Gastroesophageal sphincter (tissue), 4 donors: ENCODE results near the gene GNGT1. TPM values are rescaled to one million over a fixed set of nuclear protein-coding genes. Genes with fewer than 3 reads are reported as not detected.
A peak's percentile ranks its signal among the peaks of the same experiment; 100 is the strongest.

Experiments
- ATAC-seq: fragments of 150-250 bp; one replicate; pipeline ENCODE4 v1.9.1; 2016; ENCODE audit warnings: mild to moderate bottlenecking, moderate library complexity
- H3K27ac ChIP-seq, 4 donors: fragments of 200-600 bp; sonication (generic) in 3 of 4; 1 replicate in 3 of 4; 2 replicates in 1 of 4; pipeline ENCODE4 v1.5.1; 2016 to 2019
- H3K27me3 ChIP-seq: fragments of 200-600 bp; sonication (generic); one replicate; pipeline ENCODE4 v1.5.1; 2019
- H3K36me3 ChIP-seq, 2 donors: fragments of 200-600 bp; sonication (generic); one replicate each; pipeline ENCODE4 v1.5.1; 2019; ENCODE audit warnings: control low read depth in 1 of 2
- H3K4me1 ChIP-seq, 3 donors: fragments of 200-600 bp; sonication (generic); 1 replicate in 2 of 3; 2 replicates in 1 of 3; pipeline ENCODE4 v1.5.1; 2016 to 2019; ENCODE audit warnings: control low read depth in 2 of 3
- H3K4me3 ChIP-seq, 2 donors: fragments of 200-600 bp; sonication (generic); one replicate each; pipeline ENCODE4 v1.5.1; 2019; ENCODE audit warnings: mild to moderate bottlenecking in 1 of 2, moderate library complexity in 1 of 2
- H3K9me3 ChIP-seq, 3 donors: fragments of 200-600 bp; sonication (generic); one replicate each; pipeline ENCODE4 v1.5.1; 2017 to 2019; ENCODE audit warnings: control low read depth in 2 of 3
- CTCF ChIP-seq, 4 experiments: fragments of 200-600 bp in 2 of 4; fragments of 450-650 bp in 2 of 4; sonication (generic) in 1 of 4; IDR thresholded peaks; one replicate each; pipeline ENCODE4 v1.5.1; 2017 to 2019; ENCODE audit warnings: antibody characterized with exemption in 4 of 4, mild to moderate bottlenecking in 2 of 4, moderate library complexity in 2 of 4
- EP300 ChIP-seq: sonication (generic); formaldehyde crosslinking; IDR thresholded peaks from one replicate; pipeline ENCODE4 v1.6.1; 2017; ENCODE audit warnings: antibody characterized with exemption, mild to moderate bottlenecking
- POLR2A ChIP-seq, 2 donors: fragments of 450-650 bp; IDR thresholded peaks; one replicate each; pipeline ENCODE4 v1.6.1; 2017; ENCODE audit warnings: antibody characterized with exemption in 2 of 2, mild to moderate bottlenecking in 2 of 2, moderate library complexity in 1 of 2
- POLR2AphosphoS5 ChIP-seq: sonication (generic); formaldehyde crosslinking; IDR thresholded peaks from one replicate; pipeline ENCODE4 v1.6.1; 2017; ENCODE audit warnings: antibody characterized with exemption
- WGBS, 2 donors: methylation state at CpG; one replicate each; pipeline ENCODE4 v1.1.5; 2018; ENCODE audit warnings: low coverage in 1 of 2; 5-methylcytosine and 5-hydroxymethylcytosine counted together
- total RNA-seq, 4 donors: library from RNA; depleted of rRNA; stranded (reverse); fragments of >200 nt; gene quantifications; one replicate each; pipeline ENCODE4 v1.1.0, GENCODE V29; 2016

Gene GNGT1
- total RNA-seq, 4 donors from 2014 or later: not detected

GRCh38 chr7:93920496-93921182, 14.3 kb downstream of the GNGT1 start:
- no peak for ATAC-seq
- Histone ChIP-seq H3K9me3 (no peaks in the 10 kb centered on the region), H3K27ac (peak overlapping the region; percentile 80 to 92 (median 89)), H3K36me3 (no peaks in the 10 kb centered on the region), H3K4me3 (peak overlapping the region; percentile 69 to 74), H3K4me1 (peaks cover 0 to 50% (median 0%) of the 10 kb centered on the region in 3 donors), H3K27me3 (no peaks in the 10 kb centered on the region)
- TF ChIP-seq EP300: no peak
- TF ChIP-seq POLR2A (IDR thresholded peaks at IDR 0.05): no peak
- TF ChIP-seq CTCF (IDR thresholded peaks at IDR 0.05): no peak
- TF ChIP-seq POLR2AphosphoS5: no peak
- 40 to 46% methylated on average over 6 of the region's 6 CpGs for WGBS, 2 donors

- Histone ChIP-seq H3K9me3 (no peaks in the 10 kb centered on the region), H3K4me1 (peaks cover 0 to 52% (median 0%) of the 10 kb centered on the region in 3 donors), H3K4me3 (peak overlapping the region; percentile 69 to 74), H3K27me3 (no peaks in the 10 kb centered on the region), H3K27ac (peak overlapping the region; percentile 80 to 92 (median 89)), H3K36me3 (peaks cover 0 to under 1% of the 10 kb centered on the region in 2 donors)
- no peak for TF ChIP-seq EP300
- no peak for TF ChIP-seq POLR2A (IDR thresholded peaks at IDR 0.05)
- no peak for TF ChIP-seq CTCF (IDR thresholded peaks at IDR 0.05)
- no peak for TF ChIP-seq POLR2AphosphoS5
- WGBS, 2 donors: 25 to 26% methylated on average over 8 of the region's 8 CpGs
- ATAC-seq: no peak
Observed at GRCh38 chr7:93921186-93921585, 14.8 kb downstream of the GNGT1 start.

- Histone ChIP-seq H3K27ac (peak within 1 kb of the TSS; percentile 80 to 92 (median 89)), H3K27me3 (no peaks in the 10 kb centered on the region), H3K9me3 (no peaks in the 10 kb centered on the region), H3K36me3 (peaks cover 0 to 8% of the 10 kb centered on the region in 2 donors), H3K4me3 (peak within 1 kb of the TSS; percentile 69 to 74), H3K4me1 (peaks cover 0 to 58% (median 0%) of the 10 kb centered on the region in 3 donors)
- ATAC-seq: peak; percentile 88
- TF ChIP-seq POLR2AphosphoS5: peak; percentile 57
- TF ChIP-seq CTCF (IDR thresholded peaks at IDR 0.05): no peak
- peak; percentile 28 to 33 for TF ChIP-seq POLR2A (IDR thresholded peaks at IDR 0.05)
- no peak for TF ChIP-seq EP300
- WGBS, 2 donors: 2% methylated on average over 14 to 16 of the region's 39 CpGs
Observed at GRCh38 chr7:93921607-93922566, 15.5 kb downstream of the GNGT1 start, which contains the start of gene GNG11. Gene GNG11, plus strand, starts transcription at chr7:93921735. Its CDS starts 403 bp downstream, at chr7:93922138.

GRCh38 chr7:93923296-93923695, 16.9 kb downstream of the GNGT1 start:
- 30% methylated on average over 6 of the region's 6 CpGs for WGBS, 2 donors
- H3K27ac ChIP-seq: peak overlapping the region in 3 of 4 donors; percentile 45 to 92 (median 89)
- ATAC-seq: no peak
- no peaks in the 10 kb centered on the region for H3K9me3 ChIP-seq
- H3K36me3 ChIP-seq: peaks cover 0 to 9% of the 10 kb centered on the region in 2 donors
- peaks cover 0 to 68% (median 0%) of the 10 kb centered on the region in 3 donors for H3K4me1 ChIP-seq
- H3K4me3 ChIP-seq: peak overlapping the region; percentile 69 to 74
- H3K27me3 ChIP-seq: no peaks in the 10 kb centered on the region
- TF ChIP-seq EP300 (no peak), POLR2A (IDR thresholded peaks at IDR 0.05) (no peak), CTCF (IDR thresholded peaks at IDR 0.05) (no peak), POLR2AphosphoS5 (no peak)
